ENCODE measurements around the gene MBOAT7.
"Not testable (repeated sequence)": the region's sequence is repeated elsewhere in the genome, so short reads cannot be mapped to it uniquely, and the experiment has no call there.

DNA sequence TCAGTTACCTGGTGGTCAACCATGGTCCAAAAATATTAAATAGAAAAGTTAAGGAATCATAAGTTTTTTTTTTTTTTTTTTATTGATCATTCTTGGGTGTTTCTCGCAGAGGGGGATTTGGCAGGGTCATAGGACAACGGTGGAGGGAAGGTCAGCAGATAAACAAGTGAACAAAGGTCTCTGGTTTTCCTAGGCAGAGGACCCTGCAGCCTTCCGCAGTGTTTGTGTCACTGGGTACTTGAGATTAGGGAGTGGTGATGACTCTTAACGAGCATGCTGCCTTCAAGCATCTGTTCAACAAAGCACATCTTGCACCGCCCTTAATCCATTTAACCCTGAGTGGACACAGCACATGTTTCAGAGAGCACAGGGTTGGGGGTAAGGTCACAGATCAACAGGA is 24.8 kb upstream of the MBOAT7 start:
- not testable (repeated sequence) for TF ChIP-seq MAFK (IDR thresholded peaks at IDR 0.05; ENCODE audit: partially characterized antibody); CBX8 (IDR thresholded peaks at IDR 0.05); MYC (IDR thresholded peaks at IDR 0.05; ENCODE audit: borderline replicate concordance, low read length); RFX5 (IDR thresholded peaks at IDR 0.05); EP300 (IDR thresholded peaks at IDR 0.05); CTCF (IDR thresholded peaks at IDR 0.05); ZFP36 (IDR thresholded peaks at IDR 0.05; ENCODE audit: borderline replicate concordance, partially characterized antibody); REST (IDR thresholded peaks at IDR 0.05); JUNB (IDR thresholded peaks at IDR 0.05); POLR2A (IDR thresholded peaks at IDR 0.05; ENCODE audit: low read length); GATA3 (IDR thresholded peaks at IDR 0.05; ENCODE audit: borderline replicate concordance)

All from A549 (cell line).